ENCODE measurements around the gene AHI1. TPM values are rescaled to one million over a fixed set of nuclear protein-coding genes. Genes with fewer than 3 reads are reported as not detected.

Gene AHI1
- total RNA-seq, 2 experiments from 2014 or later = 21.1 to 27.5 TPM

- H3K4me1 Mint-ChIP-seq (ENCODE audit: low read depth) = no peaks in the 10 kb centered on the region
- peaks cover 4% of the 10 kb centered on the region for H3K36me3 Mint-ChIP-seq (ENCODE audit: low read depth)
- H3K9me3 Mint-ChIP-seq = no peaks in the 10 kb centered on the region
- Histone ChIP-seq H3K9me3 (ENCODE audit: control insufficient read depth in 1 of 2, insufficient read depth in 1 of 2, low read length in 2 of 2) (no peaks in the 10 kb centered on the region), H3K4me1 (ENCODE audit: insufficient read depth, low read length) (no peaks in the 10 kb centered on the region), H3K36me3 (ENCODE audit: insufficient read depth, low read length) (no peaks in the 10 kb centered on the region), H3K4me3 (ENCODE audit: low read length) (no peak overlapping the region), H3K27ac (ENCODE audit: low read depth in 1 of 2, low read length in 2 of 2) (no peak overlapping the region), H3K27me3 (ENCODE audit: control insufficient read depth in 1 of 2, insufficient read depth in 2 of 2, low read length in 2 of 2) (no peaks in the 10 kb centered on the region)
- no peaks in the 10 kb centered on the region for H3K27me3 Mint-ChIP-seq
- H3K4me3 Mint-ChIP-seq = no peak overlapping the region
- ATAC-seq (ENCODE audit: poor library complexity) (no peak), DNase-seq (no peak)
- no peak overlapping the region for H3K27ac Mint-ChIP-seq
- TF ChIP-seq, protein P1, sequence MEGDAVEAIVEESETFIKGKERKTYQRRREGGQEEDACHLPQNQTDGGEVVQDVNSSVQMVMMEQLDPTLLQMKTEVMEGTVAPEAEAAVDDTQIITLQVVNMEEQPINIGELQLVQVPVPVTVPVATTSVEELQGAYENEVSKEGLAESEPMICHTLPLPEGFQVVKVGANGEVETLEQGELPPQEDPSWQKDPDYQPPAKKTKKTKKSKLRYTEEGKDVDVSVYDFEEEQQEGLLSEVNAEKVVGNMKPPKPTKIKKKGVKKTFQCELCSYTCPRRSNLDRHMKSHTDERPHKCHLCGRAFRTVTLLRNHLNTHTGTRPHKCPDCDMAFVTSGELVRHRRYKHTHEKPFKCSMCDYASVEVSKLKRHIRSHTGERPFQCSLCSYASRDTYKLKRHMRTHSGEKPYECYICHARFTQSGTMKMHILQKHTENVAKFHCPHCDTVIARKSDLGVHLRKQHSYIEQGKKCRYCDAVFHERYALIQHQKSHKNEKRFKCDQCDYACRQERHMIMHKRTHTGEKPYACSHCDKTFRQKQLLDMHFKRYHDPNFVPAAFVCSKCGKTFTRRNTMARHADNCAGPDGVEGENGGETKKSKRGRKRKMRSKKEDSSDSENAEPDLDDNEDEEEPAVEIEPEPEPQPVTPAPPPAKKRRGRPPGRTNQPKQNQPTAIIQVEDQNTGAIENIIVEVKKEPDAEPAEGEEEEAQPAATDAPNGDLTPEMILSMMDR (IDR thresholded peaks at IDR 0.05) = no peak
- intact Hi-C loops (cut with DNase I, micrococcal nuclease) = no loop called here
- CTCF ChIA-PET = no interaction called here
- POLR2A ChIA-PET = no interaction called here
Measured at GRCh38 chr6:135403584-135403983, 94.0 kb downstream of the AHI1 start.

DNA sequence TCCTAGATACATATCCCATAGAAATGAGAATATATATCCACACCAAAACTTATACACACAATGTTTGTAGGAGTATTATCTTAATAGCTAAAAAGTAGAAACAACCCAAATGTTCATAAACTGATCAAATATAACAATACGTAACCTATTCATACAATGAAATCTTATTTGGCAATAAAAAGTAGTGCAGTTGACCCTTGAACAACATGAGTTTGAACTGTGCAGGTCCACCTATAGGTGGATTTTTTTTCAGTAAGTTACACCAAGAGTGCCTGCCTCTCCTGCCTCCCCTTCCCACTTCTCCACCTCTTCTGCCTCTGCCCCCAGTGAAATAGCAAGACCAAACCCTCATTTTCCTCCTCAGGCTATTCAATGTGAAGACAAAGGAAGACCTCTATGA is 95.2 kb downstream of the AHI1 start:
- H3K9me3 Mint-ChIP-seq = no peaks in the 10 kb centered on the region
- DNase-seq = no peak
- Histone ChIP-seq H3K36me3 (ENCODE audit: insufficient read depth, low read length) (no peaks in the 10 kb centered on the region), H3K4me3 (ENCODE audit: low read length) (no peak overlapping the region), H3K9me3 (ENCODE audit: control insufficient read depth in 1 of 2, insufficient read depth in 1 of 2, low read length in 2 of 2) (no peaks in the 10 kb centered on the region), H3K27me3 (ENCODE audit: control insufficient read depth in 1 of 2, insufficient read depth in 2 of 2, low read length in 2 of 2) (no peaks in the 10 kb centered on the region), H3K4me1 (ENCODE audit: insufficient read depth, low read length) (no peaks in the 10 kb centered on the region), H3K27ac (ENCODE audit: low read depth in 1 of 2, low read length in 2 of 2) (no peak overlapping the region)
- peaks cover 4% of the 10 kb centered on the region for H3K36me3 Mint-ChIP-seq (ENCODE audit: low read depth)
- intact Hi-C loops (cut with DNase I, micrococcal nuclease) = no loop called here
- no peaks in the 10 kb centered on the region for H3K27me3 Mint-ChIP-seq
- POLR2A ChIA-PET = no interaction called here
- CTCF ChIA-PET = no interaction called here
- ATAC-seq (ENCODE audit: poor library complexity) = no peak
- no peak overlapping the region for H3K27ac Mint-ChIP-seq
- TF ChIP-seq, protein P1 (IDR thresholded peaks at IDR 0.05) = no peak
- no peaks in the 10 kb centered on the region for H3K4me1 Mint-ChIP-seq (ENCODE audit: low read depth)
- H3K4me3 Mint-ChIP-seq = no peak overlapping the region

GRCh38 chr6:135397172-135397952 is 100.2 kb downstream of the AHI1 start:
- H3K4me3 ChIP-seq (ENCODE audit: low read length) = no peak overlapping the region
- H3K4me3 Mint-ChIP-seq = no peak overlapping the region
- no peak for DNase-seq
- no peaks in the 10 kb centered on the region for H3K9me3 Mint-ChIP-seq
- H3K9me3 ChIP-seq (ENCODE audit: control insufficient read depth in 1 of 2, insufficient read depth in 1 of 2, low read length in 2 of 2) = no peaks in the 10 kb centered on the region
- no peaks in the 10 kb centered on the region for H3K27me3 ChIP-seq (ENCODE audit: control insufficient read depth in 1 of 2, insufficient read depth in 2 of 2, low read length in 2 of 2)
- H3K4me1 Mint-ChIP-seq (ENCODE audit: low read depth) = no peaks in the 10 kb centered on the region
- ChIA-PET POLR2A (no interaction called here), CTCF (no interaction called here)
- no peaks in the 10 kb centered on the region for H3K4me1 ChIP-seq (ENCODE audit: insufficient read depth, low read length)
- ATAC-seq (ENCODE audit: poor library complexity) = no peak
- no peak overlapping the region for H3K27ac ChIP-seq (ENCODE audit: low read depth in 1 of 2, low read length in 2 of 2)
- intact Hi-C loops (cut with DNase I, micrococcal nuclease) = no loop called here
- TF ChIP-seq, protein P1 (IDR thresholded peaks at IDR 0.05) = no peak
- no peaks in the 10 kb centered on the region for H3K27me3 Mint-ChIP-seq
- no peak overlapping the region for H3K27ac Mint-ChIP-seq
- no peaks in the 10 kb centered on the region for H3K36me3 ChIP-seq (ENCODE audit: insufficient read depth, low read length)
- H3K36me3 Mint-ChIP-seq (ENCODE audit: low read depth) = no peaks in the 10 kb centered on the region

Measured in CD4-positive, alpha-beta T cell (primary cell).